GM19099 (cell line): ENCODE data around the gene CALHM5.

Experiments used
- POLR2A ChIP-seq: IDR thresholded peaks from 3 replicates; pipeline ENCODE4 v1.6.1; 2011; ENCODE audit warnings: low read depth; ENCODE audit not compliant: insufficient read length; ENCODE audit errors: extremely low read depth

Gene CALHM5

DNA sequence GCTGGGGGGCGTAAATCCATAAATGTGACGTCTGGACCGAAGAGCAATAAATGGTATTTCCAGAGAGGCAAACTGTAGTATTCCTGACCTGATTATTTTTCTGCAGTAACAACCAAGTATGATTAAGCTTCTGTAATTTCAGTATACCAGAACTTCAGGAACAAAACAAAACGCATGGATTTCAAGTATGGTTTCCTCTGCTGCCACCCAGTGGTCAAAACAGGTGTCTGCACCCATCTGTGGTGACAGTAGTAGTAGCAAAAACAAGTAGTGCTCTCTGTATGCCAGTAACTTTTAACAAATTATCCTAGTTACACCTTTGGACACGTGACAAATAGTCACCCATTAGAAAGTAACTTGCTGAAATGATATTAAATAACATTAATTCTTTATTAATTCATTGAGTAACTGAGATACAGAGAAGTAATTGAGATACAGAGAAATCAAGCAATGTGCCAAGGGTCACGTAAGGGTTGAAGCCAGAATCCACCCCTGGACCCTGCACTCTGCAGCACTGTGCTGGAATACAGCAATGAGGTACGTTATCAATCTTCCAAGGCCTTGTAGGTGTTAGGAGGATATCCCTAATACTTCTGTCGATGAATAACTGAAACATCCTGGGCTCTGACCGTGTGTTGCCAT, 50.1 kb downstream of the CALHM5 start:
- TF ChIP-seq POLR2A = no peak

DNA sequence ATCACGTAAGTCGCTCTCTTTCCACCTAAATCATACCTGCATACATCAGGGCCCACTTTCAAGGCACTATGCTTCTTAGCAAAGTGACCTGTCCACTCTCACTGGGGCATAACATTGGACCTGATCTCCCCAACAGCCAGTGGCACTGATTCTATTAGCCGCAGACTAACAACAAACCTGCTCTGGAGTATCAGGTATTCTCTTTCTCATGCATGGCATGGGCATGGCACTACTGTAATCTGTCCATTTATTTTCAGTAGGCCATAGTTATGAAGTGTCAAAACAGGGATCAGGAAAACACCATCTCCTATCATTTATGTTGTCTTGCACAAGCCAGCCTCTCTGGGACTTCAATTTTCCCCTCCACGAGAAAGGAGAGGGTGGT, 50.6 kb downstream of the CALHM5 start:
- TF ChIP-seq POLR2A = no peak

DNA sequence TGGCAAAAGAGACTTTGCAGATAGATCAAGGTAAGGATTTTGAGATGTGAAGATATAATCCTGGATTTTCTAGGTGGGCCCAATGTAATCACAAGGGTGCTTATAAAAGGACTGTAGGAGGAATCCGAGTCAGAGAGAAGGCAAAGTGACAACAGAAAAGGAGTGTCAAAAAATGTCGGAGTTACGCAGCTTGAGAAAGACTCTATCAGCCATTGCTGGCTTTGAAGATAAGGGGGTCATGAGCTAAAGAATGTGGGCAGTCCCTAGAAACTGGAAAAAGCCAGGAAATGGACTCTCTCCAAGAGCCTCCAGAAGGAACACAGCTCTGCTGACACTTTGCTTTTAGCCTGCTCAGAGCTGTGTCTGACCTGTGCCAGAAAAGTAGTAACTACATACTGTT, 51.2 kb downstream of the CALHM5 start:
- TF ChIP-seq POLR2A = no peak

DNA sequence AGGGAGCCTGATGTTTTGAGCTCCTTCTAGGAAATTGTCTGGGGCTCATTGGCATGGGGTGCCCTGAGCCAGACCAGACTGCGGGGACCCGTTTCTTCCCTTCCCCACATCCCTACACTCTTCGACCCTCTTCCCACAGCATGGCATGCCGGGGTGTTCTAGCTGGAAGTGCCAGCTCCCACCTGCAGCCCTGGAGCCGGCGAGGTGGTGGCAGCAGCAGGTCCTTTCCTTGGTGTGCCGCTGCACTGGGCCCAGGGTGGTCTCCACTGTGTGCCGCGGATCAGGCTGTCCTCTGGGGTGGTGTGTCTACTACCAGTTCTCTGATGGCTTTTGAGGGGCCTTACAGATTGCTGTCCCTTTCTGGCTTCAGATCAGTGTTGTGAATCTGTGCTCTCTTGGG, 52.4 kb downstream of the CALHM5 start:
- no peak for TF ChIP-seq POLR2A

DNA sequence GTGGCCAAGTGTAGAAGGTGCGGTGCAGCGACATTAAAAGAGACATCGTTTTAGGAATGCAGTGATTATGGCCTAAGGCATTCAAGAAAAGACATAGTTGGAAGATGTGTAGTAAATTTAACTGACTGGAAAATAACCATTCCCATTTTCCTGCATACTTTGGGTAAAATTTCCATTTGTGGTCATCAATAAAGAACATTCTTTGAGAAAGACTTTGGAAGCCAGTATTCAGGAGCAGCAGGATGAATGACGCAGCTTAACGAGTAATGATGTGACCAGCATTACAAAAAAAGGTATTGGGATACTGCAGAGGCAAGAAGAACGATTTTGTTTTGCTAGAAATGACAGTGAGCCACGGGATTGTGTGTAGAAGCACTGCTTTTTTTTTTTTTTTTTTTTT, 52.9 kb downstream of the CALHM5 start:
- no peak for TF ChIP-seq POLR2A

DNA sequence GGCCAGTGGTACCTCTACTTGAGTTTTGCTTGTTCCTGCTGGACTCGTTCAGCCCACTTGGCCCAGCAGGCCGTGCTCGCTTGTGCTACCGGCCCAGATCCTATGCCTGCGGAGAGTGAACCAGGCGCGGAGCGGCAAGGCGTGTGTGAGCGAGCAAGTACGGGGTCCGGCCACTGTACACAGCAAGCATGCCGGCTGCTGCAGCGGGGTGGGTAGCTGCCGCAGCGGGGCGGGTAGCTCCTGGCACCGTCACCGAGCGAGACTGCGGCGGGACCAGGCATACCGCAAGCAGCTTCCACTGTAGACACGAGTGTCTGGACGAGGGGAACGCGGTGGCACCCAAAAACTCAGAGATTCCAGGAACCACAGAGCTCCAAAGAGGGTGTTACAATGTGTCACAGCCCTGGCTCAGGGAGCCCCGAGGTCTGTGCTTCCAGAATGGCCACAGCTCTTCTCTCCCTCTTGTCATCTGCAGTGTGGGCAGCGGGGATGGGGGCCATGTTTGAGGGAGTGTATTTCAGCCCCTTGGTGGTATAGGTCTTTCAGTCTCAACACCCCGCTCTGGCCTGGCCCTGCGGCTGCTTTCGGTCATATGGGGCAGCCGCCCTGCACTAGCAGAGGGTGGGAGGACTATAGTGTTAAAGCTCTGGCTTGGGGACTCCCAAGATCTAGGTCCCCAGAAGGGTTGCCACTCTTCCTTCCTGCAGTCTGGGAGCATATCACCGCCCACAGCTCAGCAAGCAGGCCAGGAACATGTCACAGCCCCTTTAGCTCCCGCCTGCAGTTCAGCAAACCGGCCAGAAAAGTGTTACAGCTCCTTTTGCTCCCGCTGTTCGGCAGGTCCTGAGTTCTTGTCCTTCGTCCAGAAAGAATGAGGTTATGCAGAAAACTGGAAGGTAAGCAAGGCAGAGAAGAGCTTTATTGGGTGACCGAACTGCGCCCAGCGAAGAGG, 53.8 kb downstream of the CALHM5 start:
- no peak for TF ChIP-seq POLR2A

DNA sequence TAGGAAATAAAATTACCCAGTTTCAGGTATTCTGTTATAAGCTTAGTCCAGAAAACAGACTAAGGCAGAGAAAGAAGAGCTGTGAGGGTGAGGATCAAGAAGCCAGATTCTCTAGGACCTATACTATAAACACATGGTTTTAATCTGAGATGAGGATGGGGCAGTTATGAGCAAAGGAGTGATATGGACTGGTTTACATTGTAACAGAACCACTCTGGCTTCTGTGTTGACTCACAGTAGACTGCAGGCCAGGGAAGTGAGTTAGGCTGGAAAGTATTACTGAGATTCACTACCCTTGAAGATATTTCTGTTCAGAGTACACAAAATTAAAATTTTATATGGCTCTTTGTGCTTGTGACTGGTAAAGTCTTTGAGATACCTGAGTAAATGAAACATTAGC, 56.7 kb downstream of the CALHM5 start:
- TF ChIP-seq POLR2A = no peak

DNA sequence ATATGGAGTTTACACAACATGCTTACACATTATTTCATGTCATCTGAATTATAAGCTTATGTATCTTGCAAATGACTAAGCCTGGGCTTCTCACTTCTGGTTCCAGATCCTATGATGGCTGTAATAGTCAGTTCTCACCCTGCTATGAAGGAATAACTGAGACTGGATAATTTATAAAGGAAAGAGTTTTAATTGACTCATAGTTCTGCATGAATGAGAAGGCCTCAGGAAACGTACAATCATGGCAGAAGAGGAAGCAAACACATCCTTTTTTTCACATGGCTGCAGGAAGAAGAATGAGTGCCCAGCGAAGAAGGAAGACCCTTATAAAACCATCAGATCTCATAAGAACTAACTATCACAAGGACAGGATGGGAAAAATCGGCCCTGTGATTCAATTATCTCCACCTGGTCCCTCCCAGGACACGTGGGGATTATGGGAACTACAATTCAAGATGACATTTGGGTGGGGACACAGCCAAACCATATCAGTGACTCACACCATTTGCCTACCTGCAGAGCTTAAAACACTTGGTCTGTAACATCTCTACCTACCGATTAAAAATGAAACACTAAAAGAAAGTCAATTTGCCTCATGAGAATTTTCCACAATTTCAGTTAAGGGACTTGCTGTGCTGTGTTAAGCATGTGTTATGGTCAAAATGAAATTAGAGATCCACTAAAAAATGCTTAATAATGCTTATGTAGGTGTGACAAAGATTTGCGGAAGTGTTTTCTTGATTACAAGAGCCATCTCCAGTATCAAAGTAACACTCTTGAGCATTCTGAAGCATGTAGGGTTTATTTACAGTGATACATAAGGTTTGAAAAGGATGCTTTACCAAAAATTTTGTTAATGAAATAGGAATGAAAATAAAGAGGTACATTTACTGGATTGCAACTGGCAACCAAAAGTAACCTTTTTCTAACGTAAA, 57.6 kb downstream of the CALHM5 start:
- no peak for TF ChIP-seq POLR2A

DNA sequence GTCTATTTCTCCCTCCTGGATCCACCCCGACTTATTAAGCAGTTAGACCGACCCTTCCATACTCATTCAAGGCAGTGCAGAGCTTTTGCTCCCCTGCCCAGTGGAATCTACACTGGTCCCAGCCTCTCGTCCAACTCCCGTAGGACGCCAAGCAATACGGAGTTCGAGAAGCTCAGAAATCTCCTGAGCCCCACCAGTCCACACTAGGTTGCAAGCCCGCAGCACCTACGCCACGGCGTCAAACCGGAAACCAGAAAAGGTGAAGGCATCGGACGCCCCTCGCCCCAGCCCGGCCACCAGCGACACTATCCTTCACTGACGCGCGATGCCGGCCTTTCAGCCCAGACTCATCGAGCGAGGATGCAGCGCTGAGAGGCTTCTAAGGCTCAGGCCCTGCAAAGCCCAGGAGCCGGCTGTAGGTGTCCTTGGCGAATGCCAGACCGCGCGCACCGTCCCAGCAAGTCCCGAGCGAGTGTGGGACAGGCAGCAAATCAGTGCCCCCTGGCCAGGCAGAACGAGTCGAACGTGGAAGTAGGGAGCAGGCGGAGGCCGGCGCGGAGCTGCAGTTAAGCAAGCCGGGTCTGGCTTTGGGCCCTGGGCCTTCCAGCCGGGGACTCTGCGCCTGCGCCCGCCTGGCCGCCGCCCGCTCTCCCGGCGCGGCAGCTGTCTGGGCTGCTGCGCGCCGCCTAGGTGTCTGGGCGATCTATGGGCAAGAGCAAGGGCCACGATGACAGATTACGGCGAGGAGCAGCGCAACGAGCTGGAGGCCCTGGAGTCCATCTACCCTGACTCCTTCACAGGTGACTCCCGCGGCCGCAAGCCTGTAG, 59.6 kb downstream of the CALHM5 start, which contains the start of gene RWDD1:
Gene RWDD1 (plus strand): TSS at position 649 of the 827 bp plus-strand sequence. CDS start 79 bp downstream, at position 728.
- TF ChIP-seq POLR2A = peak; percentile 90

DNA sequence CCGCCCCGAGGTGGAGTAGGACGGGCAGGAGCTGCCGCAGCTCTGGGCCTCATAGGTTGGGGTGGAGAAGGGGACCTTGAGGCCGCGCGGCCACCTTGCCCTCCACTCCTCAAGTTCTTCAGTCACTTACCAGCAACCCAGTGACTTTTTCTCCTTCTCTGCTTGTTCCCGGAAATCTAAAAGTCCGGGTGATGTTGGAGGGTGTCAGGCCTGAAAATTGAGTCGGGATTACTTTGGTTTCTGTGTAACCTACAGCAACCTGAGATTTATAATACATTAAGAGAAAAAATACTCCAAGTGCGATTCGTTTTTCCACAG, 60.2 kb downstream of the CALHM5 start:
- no peak for TF ChIP-seq POLR2A

DNA sequence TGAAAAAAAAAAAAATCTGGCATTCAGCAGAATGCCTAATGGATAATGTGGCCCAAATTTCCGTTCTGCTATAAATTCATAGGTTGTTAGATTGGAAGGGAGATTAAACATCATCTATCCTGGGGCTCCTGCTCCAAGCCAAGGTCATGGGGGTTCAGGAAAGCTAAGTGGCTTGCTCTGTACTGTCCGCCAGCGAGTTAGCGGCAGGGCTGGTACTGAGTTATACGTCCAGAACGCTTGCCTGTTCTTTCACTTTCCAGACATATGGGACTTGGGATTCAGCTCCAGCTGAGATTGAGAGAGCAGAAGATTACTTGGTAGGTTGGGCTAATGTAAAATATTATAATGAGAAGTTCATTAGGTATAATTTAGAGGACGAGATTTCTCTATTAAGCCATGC, 60.7 kb downstream of the CALHM5 start:
- no peak for TF ChIP-seq POLR2A
